ENCODE measurements around the gene MED13. TPM values are rescaled to one million over a fixed set of nuclear protein-coding genes. Genes with fewer than 3 reads are reported as not detected.

Gene MED13
- total and polyA plus RNA-seq, 9 of the 15 experiments (the other 6 are each of a cell fraction or from before 2014, with no cell fraction given), result 5.4 to 48.4 (median 28.2) TPM

- in situ Hi-C loops (cut with MboI), result no loop called here
- TF ChIP-seq, protein P1, sequence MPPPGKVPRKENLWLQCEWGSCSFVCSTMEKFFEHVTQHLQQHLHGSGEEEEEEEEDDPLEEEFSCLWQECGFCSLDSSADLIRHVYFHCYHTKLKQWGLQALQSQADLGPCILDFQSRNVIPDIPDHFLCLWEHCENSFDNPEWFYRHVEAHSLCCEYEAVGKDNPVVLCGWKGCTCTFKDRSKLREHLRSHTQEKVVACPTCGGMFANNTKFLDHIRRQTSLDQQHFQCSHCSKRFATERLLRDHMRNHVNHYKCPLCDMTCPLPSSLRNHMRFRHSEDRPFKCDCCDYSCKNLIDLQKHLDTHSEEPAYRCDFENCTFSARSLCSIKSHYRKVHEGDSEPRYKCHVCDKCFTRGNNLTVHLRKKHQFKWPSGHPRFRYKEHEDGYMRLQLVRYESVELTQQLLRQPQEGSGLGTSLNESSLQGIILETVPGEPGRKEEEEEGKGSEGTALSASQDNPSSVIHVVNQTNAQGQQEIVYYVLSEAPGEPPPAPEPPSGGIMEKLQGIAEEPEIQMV (tag; conservative IDR thresholded peaks at IDR 0.05; ENCODE audit: low read depth), result peak; percentile 66
- no peak for TF ChIP-seq ZNF518B (CRISPR knock-in tag; IDR thresholded peaks at IDR 0.05)
- H3K36me3 ChIP-seq (ENCODE audit: control insufficient read depth, insufficient read depth, low read length), result no peaks in the 10 kb centered on the region
- H3K27ac ChIP-seq (ENCODE audit: extremely low read depth, low read depth, low read length), result no peak overlapping the region
- FAIRE-seq (no peak), DNase-seq (ENCODE audit: extremely low read depth in 1 of 4, low spot score in 3 of 4) (no peak), ATAC-seq (no peak)
- H3K4me2 ChIP-seq (ENCODE audit: insufficient read depth, low read length), result no peak overlapping the region
- intact Hi-C loops (cut with micrococcal nuclease), result no loop called here
- no peak overlapping the region for H3K9ac ChIP-seq (ENCODE audit: insufficient read depth in 1 of 2, low read depth in 2 of 2, low read length in 2 of 2)
- peaks cover 3 to 6% of the 10 kb centered on the region in 2 experiments; a peak in 1 of 5 replicates for H3K4me1 ChIP-seq (replicated peaks in 1 of 2; ENCODE audit: control insufficient read depth in 2 of 2, insufficient read depth in 2 of 2, low read length in 2 of 2)
- H3K79me2 ChIP-seq (ENCODE audit: control insufficient read depth, insufficient read depth, low read length), result no peaks in the 10 kb centered on the region
- no peaks in the 10 kb centered on the region for H3K9me3 ChIP-seq (replicated peaks; ENCODE audit: control insufficient read depth, insufficient read depth, low read depth, low read length)
- CTCF ChIA-PET (ENCODE audit: low intra/inter-chr PET ratio), result no interaction called here
- no peak overlapping the region for H3K4me3 ChIP-seq
- BruUV-seq (replicated peaks), result no TSS peak
- 22% methylated on average over 13 of the region's 13 CpGs for WGBS (ENCODE audit: insufficient coverage, low coverage, missing lambda C conversion rate)
- H2AFZ ChIP-seq (ENCODE audit: low read depth, low read length), result peak overlapping the region; percentile 76
- no peaks in the 10 kb centered on the region; a peak in 1 of 5 replicates for H3K27me3 ChIP-seq (ENCODE audit: control insufficient read depth in 2 of 2, insufficient read depth in 2 of 2, low read length in 2 of 2)
- no peaks in the 10 kb centered on the region for H3K9me1 ChIP-seq (ENCODE audit: control insufficient read depth, insufficient read depth, low read length)
- H4K20me1 ChIP-seq (replicated peaks; ENCODE audit: control insufficient read depth, insufficient read depth, low read length), result no peaks in the 10 kb centered on the region
- POLR2A ChIA-PET, result interaction anchor here (1.6 to 3.6 kb wide), 2 partner anchors 9 to 12 kb away, joined by 4 to 25 read pairs; partner anchors contain the start of gene MED13
These were observed 12.0 kb upstream of the MED13 start for GRCh38 chr17:62076864-62077788.
